Esophagus squamous epithelium (tissue), 4 donors: Measurements from ENCODE around the gene ZSCAN5B.
"Not testable (repeated sequence)": the region's sequence is repeated elsewhere in the genome, so short reads cannot be mapped to it uniquely, and the experiment has no call there.

Experiments
- POLR2A ChIP-seq, 4 donors: fragments of 450-650 bp; IDR thresholded peaks; one replicate each; pipeline ENCODE4 v1.6.1; 2017; ENCODE audit warnings: antibody characterized with exemption in 4 of 4, mild to moderate bottlenecking in 4 of 4, moderate library complexity in 3 of 4
- TF ChIP-seq, protein P1 (sequence below), 6 experiments: fragments of 450-650 bp in 4 of 6; fragments of 200-600 bp in 2 of 6; sonication (generic) in 2 of 6; IDR thresholded peaks; one replicate each; pipeline ENCODE4 v1.5.1; 2016 to 2019; ENCODE audit warnings: antibody characterized with exemption in 6 of 6, mild to moderate bottlenecking in 4 of 6, moderate library complexity in 4 of 6

DNA sequence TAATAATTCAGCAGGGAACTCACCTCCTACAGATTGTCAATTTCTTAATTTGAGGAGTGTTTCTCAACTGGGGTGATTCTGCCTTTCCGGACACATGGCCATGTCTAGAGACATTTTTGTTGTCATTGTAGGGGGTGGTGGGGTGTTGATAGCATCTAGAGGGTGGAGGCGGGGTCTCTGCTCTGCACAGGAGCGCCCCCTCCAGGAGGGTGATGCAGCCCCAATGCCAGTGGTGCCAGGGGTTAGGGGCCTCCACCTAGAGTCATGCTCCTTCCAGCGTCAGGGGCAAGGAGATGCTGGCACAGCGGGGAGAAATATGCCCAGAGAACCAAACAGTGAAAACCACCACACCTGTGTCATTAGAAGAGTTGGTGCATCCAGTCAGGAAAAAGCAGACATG is 10.0 kb upstream of the ZSCAN5B start:
- TF ChIP-seq, protein P1, sequence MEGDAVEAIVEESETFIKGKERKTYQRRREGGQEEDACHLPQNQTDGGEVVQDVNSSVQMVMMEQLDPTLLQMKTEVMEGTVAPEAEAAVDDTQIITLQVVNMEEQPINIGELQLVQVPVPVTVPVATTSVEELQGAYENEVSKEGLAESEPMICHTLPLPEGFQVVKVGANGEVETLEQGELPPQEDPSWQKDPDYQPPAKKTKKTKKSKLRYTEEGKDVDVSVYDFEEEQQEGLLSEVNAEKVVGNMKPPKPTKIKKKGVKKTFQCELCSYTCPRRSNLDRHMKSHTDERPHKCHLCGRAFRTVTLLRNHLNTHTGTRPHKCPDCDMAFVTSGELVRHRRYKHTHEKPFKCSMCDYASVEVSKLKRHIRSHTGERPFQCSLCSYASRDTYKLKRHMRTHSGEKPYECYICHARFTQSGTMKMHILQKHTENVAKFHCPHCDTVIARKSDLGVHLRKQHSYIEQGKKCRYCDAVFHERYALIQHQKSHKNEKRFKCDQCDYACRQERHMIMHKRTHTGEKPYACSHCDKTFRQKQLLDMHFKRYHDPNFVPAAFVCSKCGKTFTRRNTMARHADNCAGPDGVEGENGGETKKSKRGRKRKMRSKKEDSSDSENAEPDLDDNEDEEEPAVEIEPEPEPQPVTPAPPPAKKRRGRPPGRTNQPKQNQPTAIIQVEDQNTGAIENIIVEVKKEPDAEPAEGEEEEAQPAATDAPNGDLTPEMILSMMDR (IDR thresholded peaks at IDR 0.05): not testable (repeated sequence)
- TF ChIP-seq POLR2A (IDR thresholded peaks at IDR 0.05): not testable (repeated sequence)
